HepG2 (cell line): ENCODE data around the gene ZDHHC16. TPM values are rescaled to one million over a fixed set of nuclear protein-coding genes. Genes with fewer than 3 reads are reported as not detected.
A peak's percentile ranks its signal among the peaks of the same experiment; 100 is the strongest.

Source experiments
- ELF4 ChIP-seq: sonication (generic); formaldehyde crosslinking; IDR thresholded peaks from 2 replicates; pipeline ENCODE4 v1.5.0; 2020; ENCODE audit warnings: missing genetic modification reagents, mild to moderate bottlenecking, moderate library complexity, borderline replicate concordance
- HDAC2 ChIP-seq: sonication (generic); formaldehyde crosslinking; IDR thresholded peaks from 2 replicates; pipeline ENCODE4 v1.4.0; 2020; ENCODE audit warnings: missing genetic modification reagents
- HOXA9 ChIP-seq: sonication (generic); formaldehyde crosslinking; IDR thresholded peaks from 2 replicates; pipeline ENCODE4 v1.8.1; 2022; ENCODE audit warnings: missing genetic modification reagents, mild to moderate bottlenecking, moderate library complexity, borderline replicate concordance
- PLSCR1 ChIP-seq: sonication (generic); formaldehyde crosslinking; IDR thresholded peaks from 2 replicates; pipeline ENCODE4 v1.5.0; 2020; ENCODE audit warnings: missing genetic modification reagents, mild to moderate bottlenecking, borderline replicate concordance
- PRDM10 ChIP-seq: sonication (generic); formaldehyde crosslinking; IDR thresholded peaks from 2 replicates; pipeline ENCODE4 v1.4.0; 2020; ENCODE audit warnings: low read depth, missing genetic modification reagents
- RNF2 ChIP-seq: fragments of 450-650 bp; conservative IDR thresholded peaks from 2 replicates; pipeline ENCODE4 v1.6.1; 2016; ENCODE audit warnings: low read depth
- XBP1 ChIP-seq: sonication (generic); formaldehyde crosslinking; IDR thresholded peaks from 2 replicates; pipeline ENCODE4 v1.5.0; 2020; ENCODE audit warnings: missing genetic modification reagents
- ZBTB37 ChIP-seq: sonication (generic); formaldehyde crosslinking; IDR thresholded peaks from 2 replicates; pipeline ENCODE4 v1.4.0; 2020; ENCODE audit warnings: mild to moderate bottlenecking, missing genetic modification reagents
- ZHX2 ChIP-seq, 2 experiments: sonication (generic) in 1 of 2; formaldehyde crosslinking in 1 of 2; IDR thresholded peaks; 2 replicates each; pipeline versions ENCODE4 v1.6.1 to v1.9.0; 2014 to 2022; ENCODE audit warnings: antibody characterized with exemption in 1 of 2, borderline replicate concordance in 1 of 2, inconsistent platforms in 1 of 2, low read depth in 1 of 2, missing genetic modification reagents in 1 of 2
- ZNF230 ChIP-seq: sonication (generic); formaldehyde crosslinking; IDR thresholded peaks from 2 replicates; pipeline ENCODE4 v1.4.0; 2020; ENCODE audit warnings: mild to moderate bottlenecking, missing genetic modification reagents
- ZNF430 ChIP-seq: sonication (generic); formaldehyde crosslinking; IDR thresholded peaks from 2 replicates; pipeline ENCODE4 v1.9.0; 2021; ENCODE audit warnings: mild to moderate bottlenecking, missing genetic modification reagents
- ZNF460 ChIP-seq: sonication (generic); formaldehyde crosslinking; IDR thresholded peaks from 2 replicates; pipeline ENCODE4 v1.5.1; 2020; ENCODE audit warnings: missing genetic modification reagents, mild to moderate bottlenecking, borderline replicate concordance
- ZNF556 ChIP-seq: sonication (generic); formaldehyde crosslinking; IDR thresholded peaks from 2 replicates; pipeline ENCODE4 v1.4.0; 2020; ENCODE audit warnings: mild to moderate bottlenecking, missing genetic modification reagents, borderline replicate concordance
- ZNF558 ChIP-seq: sonication (generic); formaldehyde crosslinking; IDR thresholded peaks from 2 replicates; pipeline ENCODE4 v1.9.0; 2022; ENCODE audit warnings: mild to moderate bottlenecking, missing genetic modification reagents, borderline replicate concordance
- ZSCAN25 ChIP-seq: sonication (generic); formaldehyde crosslinking; IDR thresholded peaks from 2 replicates; pipeline ENCODE4 v1.8.0; 2022; ENCODE audit warnings: mild to moderate bottlenecking, missing genetic modification reagents
- polyA plus RNA-seq, 8 experiments: library from polyadenylated mRNA; depleted of rRNA in 3 of 8; stranded (reverse) in 7 of 8; unstranded in 1 of 8; fragments of >200 nt; fragmentation: Illumina TruSeq in 4 of 8; extraction: Trizol in 4 of 8; gene quantifications; 2 replicates each; pipeline versions ENCODE4 v1.2.1 to v1.2.3, GENCODE V29; 2011 to 2016; ENCODE audit warnings: low read depth in 4 of 8, missing spikeins in 1 of 8, mixed read lengths in 1 of 8; ENCODE audit not compliant: insufficient read depth in 1 of 8
- total RNA-seq, 5 experiments: library from RNA; depleted of rRNA; stranded (reverse); fragments of >200 nt; fragmentation: Illumina TruSeq; extraction: Trizol; gene quantifications; 2 replicates each; pipeline ENCODE4 v1.2.3, GENCODE V29; 2016; ENCODE audit warnings: low read depth in 1 of 5

ZDHHC16 gene
- total and polyA plus RNA-seq, 2 of the 13 experiments (the other 11 are each of a cell fraction or from before 2014, with no cell fraction given) = 40.8 to 41.8 TPM

GRCh38 chr10:97426776-97427570, 19.0 kb upstream of the ZDHHC16 start (continued):
- no peak for TF ChIP-seq ZHX2 (IDR thresholded peaks at IDR 0.05; ENCODE audit: low read depth)
- no peak for TF ChIP-seq ZHX2 (CRISPR knock-in tag; IDR thresholded peaks at IDR 0.05; ENCODE audit: borderline replicate concordance)
- TF ChIP-seq HOXA9 (CRISPR knock-in tag) = no peak
- 0 out of 2 replicates have a peak, but pooled peaks have one; percentile 5 for TF ChIP-seq HDAC2 (CRISPR knock-in tag)
- 0 out of 2 replicates have a peak, but pooled peaks have one; percentile 61 for TF ChIP-seq ZNF558 (CRISPR knock-in tag)
- TF ChIP-seq PRDM10 (CRISPR knock-in tag) = no peak
- TF ChIP-seq ZSCAN25 = no peak
- 0 out of 2 replicates have a peak, but pooled peaks have one; percentile 77 for TF ChIP-seq PLSCR1 (CRISPR knock-in tag)
- TF ChIP-seq ZNF460 (CRISPR knock-in tag) = peak; percentile 58; the same call in 1 of the 2 replicates
- peak; percentile 19; the same call in 1 of the 2 replicates for TF ChIP-seq ZNF556 (CRISPR knock-in tag)
- TF ChIP-seq ZNF230 = no peak
- no peak for TF ChIP-seq XBP1 (CRISPR knock-in tag)
- no peak for TF ChIP-seq RNF2
- 0 out of 2 replicates have a peak, but pooled peaks have one; percentile 23 for TF ChIP-seq ELF4 (CRISPR knock-in tag)
- TF ChIP-seq ZBTB37 = no peak
- TF ChIP-seq ZNF430 = 0 out of 2 replicates have a peak, but pooled peaks have one; percentile 21
